Trophoblast cell (in vitro differentiated cells and primary cell): Measurements from ENCODE around the gene SLC23A2.

ENCODE experiments used
- DNase-seq, 2 donors: peaks; one replicate each; pipeline ENCODE4 v3.0.0-alpha.2; 2016
- H2AFZ ChIP-seq: 2 replicates; pipeline ENCODE4 v1.6.1; 2013; ENCODE audit warnings: low read length, moderate library complexity, mild to moderate bottlenecking; ENCODE audit not compliant: insufficient read depth, poor library complexity
- H2AK5ac ChIP-seq: 2 replicates; pipeline ENCODE4 v1.6.1; 2013; ENCODE audit warnings: mild to moderate bottlenecking, low read length
- H2BK120ac ChIP-seq: 2 replicates; pipeline ENCODE4 v1.6.1; 2013; ENCODE audit warnings: low read length, mild to moderate bottlenecking, moderate library complexity; ENCODE audit not compliant: insufficient read depth, poor library complexity
- H2BK12ac ChIP-seq: 2 replicates; pipeline ENCODE4 v1.6.1; 2013; ENCODE audit warnings: mild to moderate bottlenecking, low read length, moderate library complexity
- H2BK5ac ChIP-seq: 2 replicates; pipeline ENCODE4 v1.6.1; 2013; ENCODE audit warnings: low read length, low read depth, moderate library complexity, mild to moderate bottlenecking; ENCODE audit not compliant: poor library complexity
- H3K14ac ChIP-seq: 2 replicates; pipeline ENCODE4 v1.6.1; 2013; ENCODE audit warnings: mild to moderate bottlenecking, low read length
- H3K18ac ChIP-seq: 2 replicates; pipeline ENCODE4 v1.6.1; 2013; ENCODE audit warnings: mild to moderate bottlenecking, low read length
- H3K23ac ChIP-seq: 2 replicates; pipeline ENCODE4 v1.6.1; 2013; ENCODE audit warnings: low read length
- H3K27ac ChIP-seq: 2 replicates; pipeline ENCODE4 v1.5.1; 2013; ENCODE audit warnings: low read depth, mild to moderate bottlenecking, inconsistent platforms, low read length, moderate library complexity
- H3K27me3 ChIP-seq: 2 replicates; pipeline ENCODE4 v1.6.1; 2013; ENCODE audit warnings: inconsistent platforms, mild to moderate bottlenecking, low read length, moderate library complexity; ENCODE audit not compliant: insufficient read depth
- H3K36me3 ChIP-seq, 2 experiments: 1 replicate in 1 of 2; 2 replicates in 1 of 2; pipeline ENCODE4 v1.6.1; 2013; ENCODE audit warnings: low read length in 2 of 2, mild to moderate bottlenecking in 2 of 2, moderate library complexity in 1 of 2; ENCODE audit not compliant: insufficient read depth in 2 of 2, control insufficient read depth in 1 of 2
- H3K4ac ChIP-seq: 2 replicates; pipeline ENCODE4 v1.6.1; 2013; ENCODE audit warnings: low read depth, mild to moderate bottlenecking, low read length, moderate library complexity
- H3K4me1 ChIP-seq, 2 experiments: 1 replicate in 1 of 2; 2 replicates in 1 of 2; pipeline ENCODE4 v1.6.1; 2013; ENCODE audit warnings: low read length in 2 of 2, mild to moderate bottlenecking in 2 of 2, moderate library complexity in 1 of 2; ENCODE audit not compliant: insufficient read depth in 2 of 2, control insufficient read depth in 1 of 2
- H3K4me2 ChIP-seq: 2 replicates; pipeline ENCODE4 v1.6.1; 2013; ENCODE audit warnings: inconsistent platforms, mild to moderate bottlenecking, low read length, moderate library complexity
- H3K4me3 ChIP-seq: 2 replicates; pipeline ENCODE4 v1.5.1; 2013; ENCODE audit warnings: mild to moderate bottlenecking, low read depth, low read length, inconsistent platforms
- H3K79me1 ChIP-seq: one replicate; pipeline ENCODE4 v1.6.1; 2013; ENCODE audit warnings: low read length
- H3K79me2 ChIP-seq: 2 replicates; pipeline ENCODE4 v1.6.1; 2013; ENCODE audit warnings: low read length, mild to moderate bottlenecking; ENCODE audit not compliant: control insufficient read depth, insufficient read depth, poor library complexity
- H3K9ac ChIP-seq: 2 replicates; pipeline ENCODE4 v1.6.1; 2013; ENCODE audit warnings: mild to moderate bottlenecking, low read length
- H3K9me3 ChIP-seq: 2 replicates; pipeline ENCODE4 v1.6.1; 2013; ENCODE audit warnings: low read depth, mild to moderate bottlenecking, control low read depth, inconsistent platforms, low read length; ENCODE audit not compliant: insufficient read depth
- H4K12ac ChIP-seq: 2 replicates; pipeline ENCODE4 v1.6.1; 2013; ENCODE audit warnings: low read depth, mild to moderate bottlenecking, low read length, moderate library complexity
- H4K8ac ChIP-seq: 2 replicates; pipeline ENCODE4 v1.6.1; 2013; ENCODE audit warnings: low read depth, mild to moderate bottlenecking, low read length, moderate library complexity
- H4K91ac ChIP-seq: one replicate; pipeline ENCODE4 v1.6.1; 2013; ENCODE audit warnings: low read depth, mild to moderate bottlenecking, low read length, moderate library complexity
- WGBS: extraction: QIAGEN DNeasy Blood & Tissue Kit; methylation state at CpG from one replicate; pipeline ENCODE4 v1.1.7; 2013; ENCODE audit warnings: missing lambda C conversion rate; ENCODE audit not compliant: insufficient read length, insufficient coverage; ENCODE audit errors: extremely low coverage; 5-methylcytosine and 5-hydroxymethylcytosine counted together

Gene SLC23A2

DNA sequence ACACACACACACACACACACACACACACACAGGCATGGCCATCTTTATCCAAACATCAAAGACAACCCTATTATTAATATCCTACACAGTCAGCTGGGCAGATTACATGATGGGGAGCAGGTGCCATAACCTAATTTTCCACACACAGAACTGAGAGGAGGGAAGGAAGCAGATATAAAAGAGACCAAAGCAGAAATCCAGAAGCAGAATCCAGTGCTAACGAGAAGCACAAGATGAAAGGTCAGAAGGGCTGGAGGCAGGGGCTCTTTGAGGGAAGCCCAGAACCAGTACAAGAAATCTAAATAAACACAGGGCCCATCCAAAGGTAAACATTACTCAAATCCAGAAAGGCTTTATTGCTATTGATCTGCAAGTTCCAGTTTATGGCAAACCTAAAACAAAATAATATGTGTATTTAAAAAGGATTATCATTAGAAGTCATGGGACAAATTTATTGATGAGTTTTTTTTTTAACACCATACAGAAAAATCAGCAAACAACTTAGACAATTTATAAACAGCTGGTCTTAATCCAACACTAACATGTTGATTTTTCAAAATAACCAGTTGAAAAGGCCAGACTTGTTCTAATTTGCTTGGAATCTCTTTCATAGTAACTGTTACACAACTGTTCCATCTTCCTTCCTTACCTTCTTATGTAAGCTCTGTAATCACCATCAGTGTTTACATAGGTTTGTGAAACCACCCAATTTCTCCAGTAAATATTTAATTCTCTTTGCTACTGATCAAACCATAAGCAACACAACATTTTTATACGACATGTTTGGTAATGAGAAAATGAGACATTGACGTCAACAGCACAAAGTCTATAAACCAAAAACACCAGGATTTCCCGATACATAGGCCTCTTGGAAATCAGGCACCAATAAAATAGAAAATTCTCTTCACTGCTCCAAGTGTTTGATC is 34.2 kb downstream of the SLC23A2 start:
- Histone ChIP-seq H3K18ac (no peak overlapping the region), H3K23ac (no peak overlapping the region), H3K27ac (no peak overlapping the region), H3K4ac (no peak overlapping the region), H3K9me3 (no peaks in the 10 kb centered on the region), H3K4me3 (no peak overlapping the region), H2BK5ac (no peak overlapping the region), H2AK5ac (no peak overlapping the region), H2BK12ac (no peak overlapping the region), H3K4me2 (no peak overlapping the region), H4K91ac (no peak overlapping the region), H2AFZ (no peak overlapping the region), H3K4me1 (peaks cover 0 to 4% of the 10 kb centered on the region in 2 experiments), H3K36me3 (peaks cover 3 to 10% of the 10 kb centered on the region in 2 experiments), H3K27me3 (no peaks in the 10 kb centered on the region), H3K9ac (no peak overlapping the region), H3K79me2 (no peaks in the 10 kb centered on the region), H4K12ac (no peak overlapping the region), H3K14ac (no peak overlapping the region), H4K8ac (no peak overlapping the region), H3K79me1 (no peaks in the 10 kb centered on the region), H2BK120ac (no peak overlapping the region)
- DNase-seq, result no peak
- no CpG with 5 or more reads among the region's 4 CpGs for WGBS

DNA sequence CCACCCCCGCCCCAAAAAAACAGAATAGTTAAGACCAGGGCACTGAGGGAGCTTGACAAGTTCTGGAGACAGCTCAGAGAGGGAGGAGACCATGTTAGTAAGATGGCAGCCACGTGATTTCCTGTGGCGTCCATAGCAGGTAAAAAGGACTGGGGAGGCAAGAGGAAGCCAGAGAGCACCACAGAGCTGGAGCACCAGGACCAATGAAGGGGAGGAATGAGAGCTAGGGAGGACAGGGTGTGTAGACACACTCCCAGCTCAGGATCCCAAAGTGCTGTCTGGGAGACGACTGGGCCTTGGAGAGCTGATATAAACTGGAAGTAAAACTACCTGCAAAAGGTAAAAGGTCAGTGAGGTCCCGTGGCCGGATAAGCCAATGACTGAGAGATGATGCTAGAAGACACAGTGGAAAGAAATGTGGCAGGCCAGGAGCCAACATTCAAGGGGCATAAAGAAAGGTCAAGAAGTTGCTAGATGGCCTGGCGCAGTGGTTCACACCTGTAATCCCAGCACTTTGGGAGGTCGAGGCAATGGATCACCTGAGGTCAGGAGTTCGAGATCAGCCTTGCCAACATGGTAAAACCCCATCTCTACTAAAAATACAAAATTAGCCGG is 39.0 kb downstream of the SLC23A2 start:
- no peak overlapping the region for H3K14ac ChIP-seq
- H3K18ac ChIP-seq, result peak overlapping the region; percentile 1
- H2BK5ac ChIP-seq, result no peak overlapping the region
- H3K79me1 ChIP-seq, result no peaks in the 10 kb centered on the region
- H3K4me1 ChIP-seq, result peaks cover 0 to 5% of the 10 kb centered on the region in 2 experiments
- no peak overlapping the region for H4K8ac ChIP-seq
- no CpG with 5 or more reads among the region's 10 CpGs for WGBS
- H3K23ac ChIP-seq, result no peak overlapping the region
- H3K27me3 ChIP-seq, result no peaks in the 10 kb centered on the region
- no peak overlapping the region for H3K27ac ChIP-seq
- no peaks in the 10 kb centered on the region for H3K36me3 ChIP-seq
- no peak overlapping the region for H4K12ac ChIP-seq
- H3K9ac ChIP-seq, result no peak overlapping the region
- H3K79me2 ChIP-seq, result no peaks in the 10 kb centered on the region
- H3K4me2 ChIP-seq, result no peak overlapping the region
- peak in 1 of 2 donors; percentile 34 for DNase-seq
- H3K4me3 ChIP-seq, result no peak overlapping the region
- H3K4ac ChIP-seq, result no peak overlapping the region
- H2BK12ac ChIP-seq, result no peak overlapping the region
- H4K91ac ChIP-seq, result no peak overlapping the region
- no peak overlapping the region for H2AFZ ChIP-seq
- H3K9me3 ChIP-seq, result no peaks in the 10 kb centered on the region
- H2BK120ac ChIP-seq, result no peak overlapping the region
- no peak overlapping the region for H2AK5ac ChIP-seq

- H4K8ac ChIP-seq, result no peak overlapping the region
- no CpG with 5 or more reads among the region's 4 CpGs for WGBS
- H3K79me2 ChIP-seq, result no peaks in the 10 kb centered on the region
- H4K91ac ChIP-seq, result no peak overlapping the region
- no peak overlapping the region for H3K9ac ChIP-seq
- no peak overlapping the region for H4K12ac ChIP-seq
- no peak overlapping the region for H3K4me2 ChIP-seq
- no peak overlapping the region for H3K27ac ChIP-seq
- no peak overlapping the region for H3K4ac ChIP-seq
- H3K18ac ChIP-seq, result no peak overlapping the region
- no peak overlapping the region for H2AK5ac ChIP-seq
- no peak overlapping the region for H2BK120ac ChIP-seq
- H2BK12ac ChIP-seq, result no peak overlapping the region
- H3K27me3 ChIP-seq, result no peaks in the 10 kb centered on the region
- H3K14ac ChIP-seq, result no peak overlapping the region
- DNase-seq, result peak; percentile 81 to 91
- H3K36me3 ChIP-seq, result no peaks in the 10 kb centered on the region
- no peaks in the 10 kb centered on the region for H3K9me3 ChIP-seq
- H3K4me3 ChIP-seq, result no peak overlapping the region
- no peaks in the 10 kb centered on the region for H3K79me1 ChIP-seq
- H2AFZ ChIP-seq, result no peak overlapping the region
- H2BK5ac ChIP-seq, result no peak overlapping the region
- H3K4me1 ChIP-seq, result peaks cover 0 to 5% of the 10 kb centered on the region in 2 experiments
- H3K23ac ChIP-seq, result no peak overlapping the region
Measured at GRCh38 chr20:4961746-4962145, 39.6 kb downstream of the SLC23A2 start.

- Histone ChIP-seq H2AFZ (no peak overlapping the region), H3K4me3 (no peak overlapping the region), H3K27me3 (no peaks in the 10 kb centered on the region), H3K9ac (no peak overlapping the region), H3K4me2 (no peak overlapping the region), H2BK5ac (no peak overlapping the region), H3K36me3 (no peaks in the 10 kb centered on the region), H2BK120ac (no peak overlapping the region), H3K18ac (no peak overlapping the region), H3K23ac (no peak overlapping the region), H2AK5ac (no peak overlapping the region), H3K9me3 (no peaks in the 10 kb centered on the region), H3K4me1 (peaks cover 0 to 5% of the 10 kb centered on the region in 2 experiments), H3K14ac (no peak overlapping the region), H4K12ac (no peak overlapping the region), H3K4ac (no peak overlapping the region), H3K79me1 (no peaks in the 10 kb centered on the region), H4K91ac (no peak overlapping the region), H3K27ac (no peak overlapping the region), H4K8ac (no peak overlapping the region), H3K79me2 (no peaks in the 10 kb centered on the region), H2BK12ac (no peak overlapping the region)
- DNase-seq, result peak; percentile 85 to 94
- no CpG with 5 or more reads among the region's 7 CpGs for whole genome bisulfite sequencing
Measured at GRCh38 chr20:4959592-4959991, 41.7 kb downstream of the SLC23A2 start.
